Ishikawa (cell line): ENCODE data around the gene RBL2.
A peak's percentile ranks its signal among the peaks of the same experiment; 100 is the strongest.

ENCODE experiments used
- CEBPB ChIP-seq: IDR thresholded peaks from 2 replicates; pipeline ENCODE4 v1.6.1; 2012
- CREB1 ChIP-seq: IDR thresholded peaks from 2 replicates; pipeline ENCODE4 v1.6.1; 2012; ENCODE audit warnings: low read depth
- EGR1 ChIP-seq: IDR thresholded peaks from 2 replicates; pipeline ENCODE4 v1.6.1; 2012
- EP300 ChIP-seq: IDR thresholded peaks from 2 replicates; pipeline ENCODE4 v1.6.1; 2012; ENCODE audit warnings: borderline replicate concordance
- FOXM1 ChIP-seq: IDR thresholded peaks from 2 replicates; pipeline ENCODE4 v1.6.1; 2012; ENCODE audit warnings: low read depth, borderline replicate concordance
- MAX ChIP-seq: IDR thresholded peaks from 2 replicates; pipeline ENCODE4 v1.6.1; 2012
- NFIC ChIP-seq: IDR thresholded peaks from 2 replicates; pipeline ENCODE4 v1.6.1; 2012
- RAD21 ChIP-seq: IDR thresholded peaks from 2 replicates; pipeline ENCODE4 v1.6.1; 2012; ENCODE audit warnings: low read depth
- REST ChIP-seq: IDR thresholded peaks from 2 replicates; pipeline ENCODE4 v1.6.1; 2012; ENCODE audit warnings: low read depth, mild to moderate bottlenecking
- TAF1 ChIP-seq: IDR thresholded peaks from 2 replicates; pipeline ENCODE4 v1.6.1; 2012; ENCODE audit warnings: low read depth, mild to moderate bottlenecking
- TCF12 ChIP-seq: IDR thresholded peaks from 2 replicates; pipeline ENCODE4 v1.6.1; 2012; ENCODE audit warnings: low read depth
- TEAD4 ChIP-seq: IDR thresholded peaks from 2 replicates; pipeline ENCODE4 v1.6.1; 2012
- USF1 ChIP-seq: IDR thresholded peaks from 2 replicates; pipeline ENCODE4 v1.6.1; 2012
- YY1 ChIP-seq: IDR thresholded peaks from 2 replicates; pipeline ENCODE4 v1.6.1; 2012; ENCODE audit warnings: low read depth
- ZBTB7A ChIP-seq: IDR thresholded peaks from 2 replicates; pipeline ENCODE4 v1.6.1; 2012; ENCODE audit warnings: low read depth

Gene RBL2

GRCh38 chr16:53434377-53435065 lies at the start of gene RBL2:
RBL2 (plus strand) TSS chr16:53434471; CDS start chr16:53434557, 86 bp downstream.
- TF ChIP-seq MAX (peak; percentile 32), YY1 (peak; percentile 82), CREB1 (0 out of 2 replicates have a peak, but pooled peaks have one; percentile 26), RAD21 (no peak), TCF12 (0 out of 2 replicates have a peak, but pooled peaks have one; percentile 21), EGR1 (peak; percentile 45; the same call in 1 of the 2 replicates), TAF1 (no peak; the same call in none of the 2 replicates)

- TF ChIP-seq NFIC (no peak), RAD21 (peak; percentile 17; the same call in 1 of the 2 replicates), EP300 (no peak), TEAD4 (no peak), ZBTB7A (no peak)
Observed at GRCh38 chr16:53404959-53405358, 29.3 kb upstream of the RBL2 start.

- TF ChIP-seq TEAD4: no peak
- TF ChIP-seq EP300: no peak
- TF ChIP-seq YY1: no peak
- no peak for TF ChIP-seq TAF1
- no peak for TF ChIP-seq REST
- no peak for TF ChIP-seq MAX
Observed at GRCh38 chr16:53412549-53412948, 21.7 kb upstream of the RBL2 start.

GRCh38 chr16:53413864-53414263 lies 20.4 kb upstream of the RBL2 start:
- no peak for TF ChIP-seq MAX
- TF ChIP-seq REST: no peak
- no peak for TF ChIP-seq ZBTB7A
- TF ChIP-seq TCF12: no peak
- TF ChIP-seq RAD21: no peak
- TF ChIP-seq EGR1: no peak
- TF ChIP-seq FOXM1: no peak
- TF ChIP-seq YY1: no peak
- no peak for TF ChIP-seq EP300
- TF ChIP-seq USF1: no peak
- TF ChIP-seq TAF1: no peak
- TF ChIP-seq CEBPB: no peak

- no peak for TF ChIP-seq NFIC
- TF ChIP-seq TCF12: no peak
- no peak for TF ChIP-seq REST
- TF ChIP-seq YY1: no peak
- TF ChIP-seq USF1: no peak
- TF ChIP-seq CEBPB: no peak
- no peak for TF ChIP-seq RAD21
- TF ChIP-seq FOXM1: no peak
- no peak for TF ChIP-seq ZBTB7A
- no peak for TF ChIP-seq CREB1
- no peak for TF ChIP-seq EP300
- no peak for TF ChIP-seq TEAD4
- TF ChIP-seq TAF1: no peak
- no peak for TF ChIP-seq EGR1
- no peak for TF ChIP-seq MAX
Observed at GRCh38 chr16:53414381-53414780, 19.9 kb upstream of the RBL2 start.
